NCI-H146 treated with DMSO at 0.1 percent for 48 hours (cell line): ENCODE data around the gene KCNN4.
"Not testable (repeated sequence)": the region's sequence is repeated elsewhere in the genome, so short reads cannot be mapped to it uniquely, and the experiment has no call there.

Source experiments
- DNase-seq: peaks from one replicate; lab custom pipeline; 2025; ENCODE audit not compliant: unreplicated experiment; lab: John Stamatoyannopoulos, UW

Gene KCNN4

GRCh38 chr19:43775299-43775890, 5.4 kb downstream of the KCNN4 start:
- no peak for DNase-seq

- DNase-seq: not testable (repeated sequence)
Measured at GRCh38 chr19:43774940-43775258, 5.9 kb downstream of the KCNN4 start.

- no peak for DNase-seq
Measured at GRCh38 chr19:43774103-43774939, 6.5 kb downstream of the KCNN4 start.

GRCh38 chr19:43773725-43774102, 7.1 kb downstream of the KCNN4 start:
- DNase-seq: no peak

- no peak for DNase-seq
Measured at GRCh38 chr19:43769256-43769655, 11.5 kb downstream of the KCNN4 start.

GRCh38 chr19:43768273-43769050, 12.3 kb downstream of the KCNN4 start:
- DNase-seq: no peak

- no peak for DNase-seq
Measured at GRCh38 chr19:43767818-43768217, 13.0 kb downstream of the KCNN4 start.

GRCh38 chr19:43767316-43767715, 13.5 kb downstream of the KCNN4 start:
- DNase-seq: no peak

GRCh38 chr19:43766755-43767043, 14.1 kb downstream of the KCNN4 start:
- DNase-seq: no peak

GRCh38 chr19:43765109-43765876, 15.5 kb downstream of the KCNN4 start:
- no peak for DNase-seq

- DNase-seq: not testable (repeated sequence)
Measured at GRCh38 chr19:43764684-43765083, 16.1 kb downstream of the KCNN4 start.

- DNase-seq: no peak
Measured at GRCh38 chr19:43763473-43763939, 17.3 kb downstream of the KCNN4 start.

- no peak for DNase-seq
Measured at GRCh38 chr19:43762814-43763213, 18.0 kb downstream of the KCNN4 start.

GRCh38 chr19:43760941-43761340, 19.8 kb downstream of the KCNN4 start:
- DNase-seq: no peak

GRCh38 chr19:43759515-43759914, 21.3 kb downstream of the KCNN4 start:
- DNase-seq: no peak

GRCh38 chr19:43755256-43755801, 25.4 kb downstream of the KCNN4 start:
- DNase-seq: peak; percentile 81

- peak; percentile 94 for DNase-seq
Measured at GRCh38 chr19:43754503-43755255, 26.1 kb downstream of the KCNN4 start, which contains the start of gene SMG9. Gene SMG9, minus strand, starts transcription at chr19:43754962. Its CDS starts 4,221 bp downstream, at chr19:43750741.

GRCh38 chr19:43754253-43754502, 26.6 kb downstream of the KCNN4 start:
- DNase-seq: no peak

GRCh38 chr19:43752287-43752875, 28.4 kb downstream of the KCNN4 start:
- no peak for DNase-seq
